GM18505 (cell line): ENCODE measurements around the gene NTRK2.

Source experiments
- ATAC-seq: cut with Tn5 transposase; IDR thresholded peaks from one replicate; pipeline ENCODE4 v1.9.1; 2021; ENCODE audit not compliant: unreplicated experiment
- POLR2A ChIP-seq: IDR thresholded peaks from 4 replicates; pipeline ENCODE4 v1.6.1; 2011; ENCODE audit warnings: borderline replicate concordance; ENCODE audit not compliant: insufficient read depth, insufficient read length; ENCODE audit errors: extremely low read depth

NTRK2 gene

DNA sequence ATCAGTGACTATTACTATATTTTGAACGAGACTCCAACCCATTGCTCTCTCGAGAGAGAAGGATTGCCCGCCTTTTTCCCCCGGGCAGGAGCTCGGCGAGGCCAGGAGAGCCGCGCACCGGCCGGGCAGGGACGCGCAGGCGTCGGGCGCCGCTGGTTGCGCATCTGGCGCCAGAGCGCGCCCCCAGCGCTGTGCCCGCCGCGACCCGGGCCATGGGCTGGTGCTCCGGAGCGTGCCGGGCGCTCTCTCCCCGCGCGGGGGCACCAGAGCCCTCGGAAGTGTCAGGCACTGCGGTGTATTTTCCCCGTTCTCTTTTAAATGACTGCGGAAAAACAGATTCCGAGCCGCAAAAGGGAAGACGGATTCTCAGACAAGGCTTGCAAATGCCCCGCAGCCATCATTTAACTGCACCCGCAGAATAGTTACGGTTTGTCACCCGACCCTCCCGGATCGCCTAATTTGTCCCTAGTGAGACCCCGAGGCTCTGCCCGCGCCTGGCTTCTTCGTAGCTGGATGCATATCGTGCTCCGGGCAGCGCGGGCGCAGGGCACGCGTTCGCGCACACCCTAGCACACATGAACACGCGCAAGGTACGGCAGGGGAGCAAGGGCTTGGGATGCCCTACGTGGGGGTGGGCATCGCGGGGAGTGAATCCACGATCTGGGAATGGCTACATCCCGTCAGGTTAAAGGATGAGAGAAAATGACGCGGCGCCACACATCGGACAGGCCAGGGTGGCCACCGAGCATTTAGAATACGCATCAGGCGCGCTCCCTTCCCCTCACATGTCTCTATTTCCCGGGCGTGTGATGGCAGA lies 1.1 kb upstream of the NTRK2 start:
- TF ChIP-seq POLR2A, result no peak
- ATAC-seq, result peak; percentile 84

DNA sequence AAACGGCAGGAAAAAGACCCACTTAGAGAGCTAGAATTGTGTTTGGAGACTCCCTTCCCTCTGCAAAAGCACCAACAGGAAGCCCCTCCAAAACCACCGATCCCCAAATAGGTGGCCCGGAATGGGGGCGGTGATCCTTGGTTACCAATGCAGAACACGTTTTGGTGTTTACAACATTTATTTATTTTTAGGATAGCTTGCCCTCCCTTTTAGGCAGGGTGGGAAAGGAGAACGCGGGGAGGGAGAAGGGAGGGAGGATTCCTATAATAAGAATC lies 579 bp upstream of the NTRK2 start:
- ATAC-seq, result no peak
- no peak for TF ChIP-seq POLR2A

- no peak for TF ChIP-seq POLR2A
- no peak for ATAC-seq
Observed at GRCh38 chr9:84670138-84671041, 861 bp downstream of the NTRK2 start.

- ATAC-seq, result no peak
- TF ChIP-seq POLR2A, result no peak
Observed at GRCh38 chr9:84671586-84672521, 2.3 kb downstream of the NTRK2 start.

GRCh38 chr9:84673806-84674205 lies 4.3 kb downstream of the NTRK2 start:
- no peak for TF ChIP-seq POLR2A
- ATAC-seq, result no peak

DNA sequence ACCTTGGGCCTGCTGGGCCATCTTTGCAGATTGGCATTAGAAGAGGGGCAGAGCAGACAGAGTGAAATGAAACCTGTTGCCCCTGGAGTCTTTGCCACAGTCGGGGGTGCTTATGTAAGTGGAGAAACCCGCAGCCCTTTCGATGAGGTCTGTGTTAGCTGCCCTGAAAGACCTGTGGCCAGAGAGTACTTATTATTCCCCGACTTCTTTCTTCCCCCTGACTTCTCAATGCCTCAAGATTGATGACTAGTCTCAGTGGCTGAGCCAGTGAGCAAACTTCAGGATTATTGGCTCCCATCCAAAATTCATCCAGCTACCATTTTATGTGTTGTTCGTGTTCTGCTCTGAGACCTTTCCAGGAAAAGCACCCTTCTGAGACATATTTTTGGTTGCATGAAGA lies 7.6 kb downstream of the NTRK2 start:
- no peak for ATAC-seq

DNA sequence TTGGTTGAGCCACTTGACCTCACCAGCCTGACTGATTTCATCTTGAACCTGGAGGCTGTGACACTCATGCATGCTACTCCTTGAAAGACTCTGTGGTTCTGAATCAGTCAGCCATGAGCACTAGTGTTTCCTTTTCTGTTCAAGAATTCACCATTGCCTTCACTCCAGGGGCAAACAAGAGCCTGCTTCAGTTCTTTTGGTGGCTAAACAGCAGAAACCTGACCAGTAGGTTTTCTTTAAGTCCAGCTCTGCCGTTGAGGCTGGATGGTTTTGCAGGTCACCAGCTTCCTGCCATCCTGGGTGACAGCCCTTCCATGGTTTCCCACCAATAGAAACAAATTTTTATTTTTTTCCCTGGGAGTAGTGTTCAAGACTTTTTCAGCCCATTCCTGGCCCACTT lies 10.0 kb downstream of the NTRK2 start:
- no peak for TF ChIP-seq POLR2A
- ATAC-seq, result no peak

More for the DNA sequence above, 7.6 kb downstream of the NTRK2 start:
- TF ChIP-seq POLR2A, result no peak

GRCh38 chr9:84681516-84682285 lies 12.2 kb downstream of the NTRK2 start:
- no peak for TF ChIP-seq POLR2A
- no peak for ATAC-seq

DNA sequence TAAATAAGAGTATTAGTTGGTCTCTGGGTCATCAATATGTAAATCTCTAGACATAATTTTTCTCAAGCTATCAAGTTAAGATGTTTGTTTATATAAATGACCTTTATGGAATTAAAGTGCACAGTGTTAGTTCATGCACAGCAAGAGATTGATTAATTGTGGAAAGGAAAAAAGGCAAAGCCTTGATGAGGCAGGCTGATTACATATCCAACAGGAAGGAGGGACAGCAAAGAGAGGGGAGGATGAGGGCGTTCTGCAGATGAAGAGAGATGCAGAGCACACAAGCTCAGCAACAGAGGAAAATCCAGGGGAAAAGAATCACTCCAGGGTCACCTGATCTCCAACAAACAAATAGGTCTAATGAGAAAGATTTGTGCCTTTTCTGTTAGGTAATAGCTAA lies 16.5 kb downstream of the NTRK2 start:
- no peak for TF ChIP-seq POLR2A
- no peak for ATAC-seq

- TF ChIP-seq POLR2A, result no peak
- ATAC-seq, result no peak
Observed at GRCh38 chr9:84688956-84689355, 19.4 kb downstream of the NTRK2 start.

GRCh38 chr9:84691634-84692033 lies 22.1 kb downstream of the NTRK2 start:
- TF ChIP-seq POLR2A, result no peak
- ATAC-seq, result no peak

GRCh38 chr9:84694248-84694647 lies 24.7 kb downstream of the NTRK2 start:
- TF ChIP-seq POLR2A, result no peak
- ATAC-seq, result peak; percentile 65

- no peak for TF ChIP-seq POLR2A
- no peak for ATAC-seq
Observed at GRCh38 chr9:84697042-84697441, 27.5 kb downstream of the NTRK2 start.

DNA sequence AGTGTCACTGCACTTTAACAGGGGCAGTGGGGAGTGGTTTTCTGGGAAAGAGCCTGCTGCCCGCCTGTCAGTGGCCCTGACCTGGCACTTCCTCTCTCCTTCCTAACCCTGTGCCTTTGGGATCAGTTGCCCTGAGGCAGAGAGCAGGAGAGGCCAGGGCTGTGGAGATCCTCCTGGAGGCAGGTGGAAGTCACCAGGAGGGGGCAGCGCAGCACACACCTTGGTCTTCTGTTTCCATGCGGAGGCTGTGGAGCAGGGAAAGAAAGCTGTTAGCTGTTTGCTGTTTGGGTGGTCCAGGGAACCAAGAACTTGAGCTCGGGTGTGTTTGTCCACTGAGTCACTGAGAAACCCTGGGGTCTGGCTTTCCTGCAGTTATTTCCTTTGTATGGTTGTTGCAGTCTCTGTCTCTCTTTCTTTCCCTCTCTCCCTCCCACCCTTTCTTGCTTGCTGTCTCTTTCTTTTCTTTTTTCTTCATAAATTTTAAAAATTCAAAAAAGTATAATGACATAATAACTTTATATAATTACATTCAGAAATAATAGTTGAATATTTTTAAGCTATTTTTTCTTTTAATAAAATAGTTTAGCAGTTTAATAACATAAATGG lies 28.1 kb downstream of the NTRK2 start:
- ATAC-seq, result no peak
- TF ChIP-seq POLR2A, result no peak
